ENCODE measurements around the gene CAV1. TPM values are rescaled to one million over a fixed set of nuclear protein-coding genes. Genes with fewer than 3 reads are reported as not detected.

Gene CAV1
- total RNA-seq, 1 donor from 2014 or later = 157 TPM

DNA sequence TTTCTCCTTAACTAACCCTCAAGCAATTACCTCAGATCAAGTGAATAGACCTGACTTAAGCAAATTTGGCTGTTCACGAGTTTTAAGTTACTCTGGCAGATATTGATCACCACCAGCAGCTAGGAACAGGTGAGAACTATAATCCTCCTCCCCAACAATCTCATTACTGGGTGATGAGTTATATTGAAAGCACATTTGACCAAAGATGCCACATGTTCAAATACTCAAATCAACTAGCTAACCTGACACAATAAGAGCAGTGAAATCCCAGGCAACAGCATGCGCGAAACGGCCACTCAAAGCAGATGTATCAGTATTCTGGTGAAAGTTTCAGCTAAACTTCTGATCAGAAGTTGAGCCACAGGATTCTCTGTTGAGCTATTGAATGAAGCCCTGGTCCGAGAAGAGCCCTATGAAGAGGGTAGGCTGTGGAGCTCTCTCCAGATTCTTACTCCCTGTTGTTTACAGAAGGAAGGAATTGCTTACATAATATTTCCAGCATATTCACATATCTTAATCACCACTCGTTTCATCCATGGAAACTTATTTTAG lies 52.6 kb downstream of the CAV1 start:
- no peaks in the 10 kb centered on the region for H3K36me3 ChIP-seq (ENCODE audit: control insufficient read depth, insufficient read depth, low read length)
- FAIRE-seq = no peak
- no peaks in the 10 kb centered on the region for H3K27me3 ChIP-seq (ENCODE audit: control insufficient read depth, insufficient read depth, low read length)
- no peak for DNase-seq (ENCODE audit: low read depth)
- no peak overlapping the region for H3K4me3 ChIP-seq (ENCODE audit: low read depth, low read length)
- TF ChIP-seq, protein P1, sequence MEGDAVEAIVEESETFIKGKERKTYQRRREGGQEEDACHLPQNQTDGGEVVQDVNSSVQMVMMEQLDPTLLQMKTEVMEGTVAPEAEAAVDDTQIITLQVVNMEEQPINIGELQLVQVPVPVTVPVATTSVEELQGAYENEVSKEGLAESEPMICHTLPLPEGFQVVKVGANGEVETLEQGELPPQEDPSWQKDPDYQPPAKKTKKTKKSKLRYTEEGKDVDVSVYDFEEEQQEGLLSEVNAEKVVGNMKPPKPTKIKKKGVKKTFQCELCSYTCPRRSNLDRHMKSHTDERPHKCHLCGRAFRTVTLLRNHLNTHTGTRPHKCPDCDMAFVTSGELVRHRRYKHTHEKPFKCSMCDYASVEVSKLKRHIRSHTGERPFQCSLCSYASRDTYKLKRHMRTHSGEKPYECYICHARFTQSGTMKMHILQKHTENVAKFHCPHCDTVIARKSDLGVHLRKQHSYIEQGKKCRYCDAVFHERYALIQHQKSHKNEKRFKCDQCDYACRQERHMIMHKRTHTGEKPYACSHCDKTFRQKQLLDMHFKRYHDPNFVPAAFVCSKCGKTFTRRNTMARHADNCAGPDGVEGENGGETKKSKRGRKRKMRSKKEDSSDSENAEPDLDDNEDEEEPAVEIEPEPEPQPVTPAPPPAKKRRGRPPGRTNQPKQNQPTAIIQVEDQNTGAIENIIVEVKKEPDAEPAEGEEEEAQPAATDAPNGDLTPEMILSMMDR (IDR thresholded peaks at IDR 0.05; ENCODE audit: insufficient read depth, low read length, severe bottlenecking) = no peak

- FAIRE-seq (no peak), DNase-seq (ENCODE audit: low read depth) (no peak)
- no peaks in the 10 kb centered on the region for H3K27me3 ChIP-seq (ENCODE audit: control insufficient read depth, insufficient read depth, low read length)
- no peaks in the 10 kb centered on the region for H3K36me3 ChIP-seq (ENCODE audit: control insufficient read depth, insufficient read depth, low read length)
- TF ChIP-seq, protein P1 (IDR thresholded peaks at IDR 0.05; ENCODE audit: insufficient read depth, low read length, severe bottlenecking) = no peak
- no peak overlapping the region for H3K4me3 ChIP-seq (ENCODE audit: low read depth, low read length)
These were observed 53.7 kb downstream of the CAV1 start for GRCh38 chr7:116578526-116578925.

DNA sequence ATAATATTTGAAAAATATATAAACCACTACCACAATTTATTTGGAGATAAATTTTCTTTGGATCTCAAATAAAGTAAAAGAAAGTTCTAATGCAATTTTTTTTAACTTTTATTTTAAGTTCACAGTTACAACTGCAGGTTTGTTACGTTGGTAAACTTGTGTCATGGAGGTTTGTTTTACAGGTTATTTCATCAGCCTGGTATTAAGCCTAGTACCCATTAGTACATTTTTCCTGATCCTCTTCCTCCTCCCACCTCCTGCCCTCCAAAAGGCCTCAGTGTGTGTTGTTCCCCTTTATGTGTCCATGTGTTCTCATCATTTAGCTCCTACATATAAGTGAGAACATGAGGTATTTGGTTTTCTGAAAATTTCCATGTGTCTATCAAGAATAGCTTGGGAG lies 54.5 kb downstream of the CAV1 start:
- TF ChIP-seq, protein P1 (IDR thresholded peaks at IDR 0.05; ENCODE audit: insufficient read depth, low read length, severe bottlenecking) = no peak
- no peak for FAIRE-seq
- H3K4me3 ChIP-seq (ENCODE audit: low read depth, low read length) = no peak overlapping the region
- no peaks in the 10 kb centered on the region for H3K27me3 ChIP-seq (ENCODE audit: control insufficient read depth, insufficient read depth, low read length)
- no peaks in the 10 kb centered on the region for H3K36me3 ChIP-seq (ENCODE audit: control insufficient read depth, insufficient read depth, low read length)
- DNase-seq (ENCODE audit: low read depth) = no peak

DNA sequence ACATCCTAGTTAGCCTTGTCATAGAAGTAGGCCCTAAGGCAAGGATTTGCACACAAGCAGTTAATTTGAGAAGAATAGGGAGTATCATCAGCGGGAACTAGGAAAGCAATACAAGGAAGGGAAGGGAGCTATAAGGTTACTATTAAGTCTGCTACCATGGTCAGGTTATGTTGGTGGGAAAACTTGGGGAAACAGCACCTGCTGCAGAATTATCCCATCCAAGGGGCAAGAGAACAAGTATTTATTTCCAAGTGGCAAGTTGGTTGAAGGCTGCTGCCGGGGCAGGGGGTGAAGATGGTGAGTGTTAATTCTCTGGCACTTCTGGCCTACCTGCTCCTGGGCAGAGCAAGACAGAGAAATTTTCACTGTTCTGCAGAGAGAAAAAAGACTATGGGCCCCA lies 55.0 kb downstream of the CAV1 start:
- no peaks in the 10 kb centered on the region for H3K36me3 ChIP-seq (ENCODE audit: control insufficient read depth, insufficient read depth, low read length)
- no peak overlapping the region for H3K4me3 ChIP-seq (ENCODE audit: low read depth, low read length)
- TF ChIP-seq, protein P1 (IDR thresholded peaks at IDR 0.05; ENCODE audit: insufficient read depth, low read length, severe bottlenecking) = no peak
- no peak for DNase-seq (ENCODE audit: low read depth)
- H3K27me3 ChIP-seq (ENCODE audit: control insufficient read depth, insufficient read depth, low read length) = no peaks in the 10 kb centered on the region
- FAIRE-seq = no peak

DNA sequence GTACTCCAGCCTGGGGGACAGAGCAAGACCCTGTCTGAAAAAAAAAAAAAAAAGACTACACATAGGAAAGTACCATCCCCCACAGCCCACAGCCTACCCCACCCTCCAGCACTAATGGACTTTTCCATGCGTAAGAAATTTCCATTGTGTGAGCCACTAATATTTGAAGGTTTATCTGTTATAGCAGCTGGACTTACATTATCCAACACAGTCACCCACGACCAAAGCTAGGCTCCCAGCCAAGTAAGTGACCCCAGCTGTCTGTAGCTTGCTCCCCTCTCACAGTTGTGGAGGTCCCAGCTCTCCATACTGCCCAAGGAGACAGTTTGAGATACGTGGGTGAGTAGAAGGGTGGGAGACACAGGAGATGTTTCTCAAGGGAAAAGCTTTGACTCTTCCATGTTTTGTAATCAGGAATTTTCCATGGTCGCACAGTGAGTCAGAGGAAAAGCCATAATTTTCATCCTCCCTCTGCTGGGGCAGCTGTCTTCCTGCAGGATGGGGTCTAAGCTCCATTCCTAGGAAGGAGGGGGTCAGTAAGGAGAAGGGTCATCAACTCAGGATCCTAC lies 57.4 kb downstream of the CAV1 start:
- Histone ChIP-seq H3K27me3 (ENCODE audit: control insufficient read depth, insufficient read depth, low read length) (no peaks in the 10 kb centered on the region), H3K4me3 (ENCODE audit: low read depth, low read length) (no peak overlapping the region), H3K36me3 (ENCODE audit: control insufficient read depth, insufficient read depth, low read length) (no peaks in the 10 kb centered on the region)
- no peak for FAIRE-seq
- TF ChIP-seq, protein P1 (IDR thresholded peaks at IDR 0.05; ENCODE audit: insufficient read depth, low read length, severe bottlenecking) = no peak
- DNase-seq (ENCODE audit: low read depth) = no peak
